HepG2 (cell line): ENCODE data around the gene NPHP4. TPM values are rescaled to one million over a fixed set of nuclear protein-coding genes. Genes with fewer than 3 reads are reported as not detected.

Source experiments
- ATF4 ChIP-seq, 2 experiments: fragments of 450-650 bp in 1 of 2; sonication (generic) in 1 of 2; formaldehyde crosslinking; IDR thresholded peaks; 2 replicates each; pipeline versions ENCODE4 v1.5.0 to v1.8.0; 2020 to 2022; ENCODE audit warnings: mild to moderate bottlenecking in 1 of 2, missing genetic modification reagents in 1 of 2
- BCLAF1 ChIP-seq: fragments of 450-650 bp; IDR thresholded peaks from 2 replicates; pipeline ENCODE4 v1.6.1; 2017; ENCODE audit warnings: mild to moderate bottlenecking
- CTCF ChIP-seq: sonication (generic); formaldehyde crosslinking; IDR thresholded peaks from 2 replicates; pipeline ENCODE4 v1.5.0; 2020; ENCODE audit warnings: mild to moderate bottlenecking, missing genetic modification reagents, moderate library complexity
- ETS1 ChIP-seq: sonication (generic); formaldehyde crosslinking; IDR thresholded peaks from 2 replicates; pipeline ENCODE4 v1.4.0; 2020; ENCODE audit warnings: missing genetic modification reagents
- GATAD2A ChIP-seq: IDR thresholded peaks from 2 replicates; pipeline ENCODE4 v1.6.1; 2016
- GFI1 ChIP-seq: sonication (generic); formaldehyde crosslinking; IDR thresholded peaks from 2 replicates; pipeline ENCODE4 v1.5.0; 2020; ENCODE audit warnings: missing genetic modification reagents, mild to moderate bottlenecking, borderline replicate concordance
- HNRNPLL ChIP-seq: fragments of 200-400 bp; formaldehyde crosslinking; IDR thresholded peaks from 2 replicates; pipeline ENCODE4 v1.6.1; 2017; ENCODE audit warnings: mild to moderate bottlenecking, low read depth, low read length; ENCODE audit not compliant: poor library complexity, severe bottlenecking
- NCOR1 ChIP-seq: fragments of 200-600 bp; sonication (generic); IDR thresholded peaks from 2 replicates; pipeline ENCODE4 v1.7.0; 2017; ENCODE audit warnings: antibody characterized with exemption, low read length, borderline replicate concordance
- SMYD3 ChIP-seq: sonication (generic); formaldehyde crosslinking; IDR thresholded peaks from 2 replicates; pipeline ENCODE4 v1.8.1; 2023; ENCODE audit warnings: mild to moderate bottlenecking, missing genetic modification reagents
- SP4 ChIP-seq: sonication (generic); formaldehyde crosslinking; IDR thresholded peaks from 2 replicates; pipeline ENCODE4 v1.8.1; 2023; ENCODE audit warnings: mild to moderate bottlenecking, missing genetic modification reagents
- STAG1 ChIP-seq: sonication (generic); formaldehyde crosslinking; IDR thresholded peaks from 2 replicates; pipeline ENCODE4 v1.4.0; 2020; ENCODE audit warnings: missing genetic modification reagents
- ZFX ChIP-seq: sonication (generic); formaldehyde crosslinking; IDR thresholded peaks from 2 replicates; pipeline ENCODE4 v1.4.0; 2020; ENCODE audit warnings: mild to moderate bottlenecking, low read depth, missing genetic modification reagents, moderate library complexity
- ZNF24 ChIP-seq: fragments of 450-650 bp; IDR thresholded peaks from 2 replicates; pipeline ENCODE4 v1.6.1; 2017; ENCODE audit warnings: antibody characterized with exemption, mild to moderate bottlenecking
- ZNF367 ChIP-seq: sonication (generic); formaldehyde crosslinking; IDR thresholded peaks from 2 replicates; pipeline ENCODE4 v1.4.0; 2020; ENCODE audit warnings: missing genetic modification reagents, borderline replicate concordance
- ZNF430 ChIP-seq: sonication (generic); formaldehyde crosslinking; IDR thresholded peaks from 2 replicates; pipeline ENCODE4 v1.9.0; 2021; ENCODE audit warnings: mild to moderate bottlenecking, missing genetic modification reagents
- ZNF687 ChIP-seq: sonication (generic); formaldehyde crosslinking; IDR thresholded peaks from 2 replicates; pipeline ENCODE4 v1.5.1; 2020; ENCODE audit warnings: mild to moderate bottlenecking, missing genetic modification reagents, moderate library complexity
- ZNF878 ChIP-seq: sonication (generic); formaldehyde crosslinking; IDR thresholded peaks from 2 replicates; pipeline ENCODE4 v1.8.1; 2023; ENCODE audit warnings: mild to moderate bottlenecking, missing genetic modification reagents, moderate library complexity
- polyA plus RNA-seq, 8 experiments: library from polyadenylated mRNA; depleted of rRNA in 3 of 8; stranded (reverse) in 7 of 8; unstranded in 1 of 8; fragments of >200 nt; fragmentation: Illumina TruSeq in 4 of 8; extraction: Trizol in 4 of 8; gene quantifications; 2 replicates each; pipeline versions ENCODE4 v1.2.1 to v1.2.3, GENCODE V29; 2011 to 2016; ENCODE audit warnings: low read depth in 4 of 8, missing spikeins in 1 of 8, mixed read lengths in 1 of 8; ENCODE audit not compliant: insufficient read depth in 1 of 8
- total RNA-seq, 5 experiments: library from RNA; depleted of rRNA; stranded (reverse); fragments of >200 nt; fragmentation: Illumina TruSeq; extraction: Trizol; gene quantifications; 2 replicates each; pipeline ENCODE4 v1.2.3, GENCODE V29; 2016; ENCODE audit warnings: low read depth in 1 of 5

NPHP4 gene
- total and polyA plus RNA-seq, 2 of the 13 experiments (the other 11 are each of a cell fraction or from before 2014, with no cell fraction given) = 4.4 to 6.8 TPM

GRCh38 chr1:5915587-5916571 lies 76.3 kb downstream of the NPHP4 start (continued):
- TF ChIP-seq ZNF687 (CRISPR knock-in tag) (0 out of 2 replicates have a peak, but pooled peaks have one; percentile 13), ZNF878 (CRISPR knock-in tag) (no peak), CTCF (peak; percentile 67), BCLAF1 (no peak), ZFX (CRISPR knock-in tag) (no peak), GATAD2A (CRISPR knock-in tag) (0 out of 2 replicates have a peak, but pooled peaks have one; percentile 19), NCOR1 (0 out of 2 replicates have a peak, but pooled peaks have one; percentile 17), SMYD3 (CRISPR knock-in tag) (no peak), ZNF367 (CRISPR knock-in tag) (no peak), HNRNPLL (no peak), GFI1 (CRISPR knock-in tag) (no peak), ZNF430 (CRISPR knock-in tag) (no peak), ZNF24 (no peak), ATF4 (CRISPR knock-in tag; IDR thresholded peaks at IDR 0.05) (no peak), STAG1 (peak; percentile 51), SP4 (CRISPR knock-in tag) (no peak), ETS1 (CRISPR knock-in tag) (no peak)
